ENCODE results near the gene STARD5. TPM values are rescaled to one million over a fixed set of nuclear protein-coding genes. Genes with fewer than 3 reads are reported as not detected.

Gene STARD5
- total RNA-seq, 1 experiment from 2014 or later = 1.9 TPM

GRCh38 chr15:81298611-81299010 lies 25.3 kb downstream of the STARD5 start:
- CTCF ChIA-PET = no interaction called here
- no peak for TF ChIP-seq CTCF (IDR thresholded peaks at IDR 0.05; ENCODE audit: unreplicated experiment)

GRCh38 chr15:81297603-81298575 lies 26.1 kb downstream of the STARD5 start:
- intact Hi-C loops (cut with micrococcal nuclease; ENCODE audit: unreplicated experiment) = no loop called here
- no peak for DNase-seq
- BruUV-seq (replicated peaks) = no TSS peak

More at GRCh38 chr15:81298611-81299010, 25.3 kb downstream of the STARD5 start:
- no TSS peak for BruUV-seq (replicated peaks)
- H3K27me3 Mint-ChIP-seq (ENCODE audit: unreplicated experiment) = peaks cover 86% of the 10 kb centered on the region
- H3K4me3 Mint-ChIP-seq (ENCODE audit: low read depth, unreplicated experiment) = no peak overlapping the region
- no peaks in the 10 kb centered on the region for H3K9me3 Mint-ChIP-seq (ENCODE audit: low read depth, unreplicated experiment)
- H3K4me1 Mint-ChIP-seq (ENCODE audit: low read depth, unreplicated experiment) = peaks cover 10% of the 10 kb centered on the region
- intact Hi-C loops (cut with micrococcal nuclease; ENCODE audit: unreplicated experiment) = no loop called here
- DNase-seq = no peak
- no peak overlapping the region for H3K27ac Mint-ChIP-seq (ENCODE audit: unreplicated experiment)
- no peaks in the 10 kb centered on the region for H3K36me3 Mint-ChIP-seq (ENCODE audit: insufficient read depth, unreplicated experiment)

GRCh38 chr15:81297147-81297572 lies 26.8 kb downstream of the STARD5 start:
- TF ChIP-seq CTCF (IDR thresholded peaks at IDR 0.05; ENCODE audit: unreplicated experiment) = no peak
- peak; percentile 49 for DNase-seq
- intact Hi-C loops (cut with micrococcal nuclease; ENCODE audit: unreplicated experiment) = no loop called here
- peak overlapping the region; percentile 14 for H3K27ac Mint-ChIP-seq (ENCODE audit: unreplicated experiment)
- H3K9me3 Mint-ChIP-seq (ENCODE audit: low read depth, unreplicated experiment) = no peaks in the 10 kb centered on the region
- CTCF ChIA-PET = no interaction called here
- no TSS peak for BruUV-seq (replicated peaks)
- peaks cover 10% of the 10 kb centered on the region for H3K4me1 Mint-ChIP-seq (ENCODE audit: low read depth, unreplicated experiment)
- no peaks in the 10 kb centered on the region for H3K36me3 Mint-ChIP-seq (ENCODE audit: insufficient read depth, unreplicated experiment)
- no peak overlapping the region for H3K4me3 Mint-ChIP-seq (ENCODE audit: low read depth, unreplicated experiment)
- peaks cover 82% of the 10 kb centered on the region for H3K27me3 Mint-ChIP-seq (ENCODE audit: unreplicated experiment)

More at GRCh38 chr15:81297603-81298575, 26.1 kb downstream of the STARD5 start:
- CTCF ChIA-PET = no interaction called here
- no peaks in the 10 kb centered on the region for H3K9me3 Mint-ChIP-seq (ENCODE audit: low read depth, unreplicated experiment)
- H3K36me3 Mint-ChIP-seq (ENCODE audit: insufficient read depth, unreplicated experiment) = no peaks in the 10 kb centered on the region
- H3K27ac Mint-ChIP-seq (ENCODE audit: unreplicated experiment) = peak overlapping the region; percentile 14
- peaks cover 10% of the 10 kb centered on the region for H3K4me1 Mint-ChIP-seq (ENCODE audit: low read depth, unreplicated experiment)
- H3K27me3 Mint-ChIP-seq (ENCODE audit: unreplicated experiment) = peaks cover 82% of the 10 kb centered on the region
- H3K4me3 Mint-ChIP-seq (ENCODE audit: low read depth, unreplicated experiment) = no peak overlapping the region
- no peak for TF ChIP-seq CTCF (IDR thresholded peaks at IDR 0.05; ENCODE audit: unreplicated experiment)

- H3K36me3 Mint-ChIP-seq (ENCODE audit: insufficient read depth, unreplicated experiment) = no peaks in the 10 kb centered on the region
- H3K27me3 Mint-ChIP-seq (ENCODE audit: unreplicated experiment) = peaks cover 82% of the 10 kb centered on the region
- DNase-seq = no peak
- TF ChIP-seq CTCF (IDR thresholded peaks at IDR 0.05; ENCODE audit: unreplicated experiment) = no peak
- CTCF ChIA-PET = no interaction called here
- intact Hi-C loops (cut with micrococcal nuclease; ENCODE audit: unreplicated experiment) = no loop called here
- no TSS peak for BruUV-seq (replicated peaks)
- H3K4me3 Mint-ChIP-seq (ENCODE audit: low read depth, unreplicated experiment) = no peak overlapping the region
- no peak overlapping the region for H3K27ac Mint-ChIP-seq (ENCODE audit: unreplicated experiment)
- H3K4me1 Mint-ChIP-seq (ENCODE audit: low read depth, unreplicated experiment) = peaks cover 10% of the 10 kb centered on the region
- no peaks in the 10 kb centered on the region for H3K9me3 Mint-ChIP-seq (ENCODE audit: low read depth, unreplicated experiment)
Measured at GRCh38 chr15:81296673-81297072, 27.3 kb downstream of the STARD5 start.

All from Calu3 (cell line).